Measurements from ENCODE around the gene ANAPC2. TPM values are rescaled to one million over a fixed set of nuclear protein-coding genes. Genes with fewer than 3 reads are reported as not detected.

ANAPC2 gene
- polyA plus RNA-seq, 2 of the 4 experiments (the other 2 are of a cell fraction), result 17.5 to 40.7 TPM

DNA sequence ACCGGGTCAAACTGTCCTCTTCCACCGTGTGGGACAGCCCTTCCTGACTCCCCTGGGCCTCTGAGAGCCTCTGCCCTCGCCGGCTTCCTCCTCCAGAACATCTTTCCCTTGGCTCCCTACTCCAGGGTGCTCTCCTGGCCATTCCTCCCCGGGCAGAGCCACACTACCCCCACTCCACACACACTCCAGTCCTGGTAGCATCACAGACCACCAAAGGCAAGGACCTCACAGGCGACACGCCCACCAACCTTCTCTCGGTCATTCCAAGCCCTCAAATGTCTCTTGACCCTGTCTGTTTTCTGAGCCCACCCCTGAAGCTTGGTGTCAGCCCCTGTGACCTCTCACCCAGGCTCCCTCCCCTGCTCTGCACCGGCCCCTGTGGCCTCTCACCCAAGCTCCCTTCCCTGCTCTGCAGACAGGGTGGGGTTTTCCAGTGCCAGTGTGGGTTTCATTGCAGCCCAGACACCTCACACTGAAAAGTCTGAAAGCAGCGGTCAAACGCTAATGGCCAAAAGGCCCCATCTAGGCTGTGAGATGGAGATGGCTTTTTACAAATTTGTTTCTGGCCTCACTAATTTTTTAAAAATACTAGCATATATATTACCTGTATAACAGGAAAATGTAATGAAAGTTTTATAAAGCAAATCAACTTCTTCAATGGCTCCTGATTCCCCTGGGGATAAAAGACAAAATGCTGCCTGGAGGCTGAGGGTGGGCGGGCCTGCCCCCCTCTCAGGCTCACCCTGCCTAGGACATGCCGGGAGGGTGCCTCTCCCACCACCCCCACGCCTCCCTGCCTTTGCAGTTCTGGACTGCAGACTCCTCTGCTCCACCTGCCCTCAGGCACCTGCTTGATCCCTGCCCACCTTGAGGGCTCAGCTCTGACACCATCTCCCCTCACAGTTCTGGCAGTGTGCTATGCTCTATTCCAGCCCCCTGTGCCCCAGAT is 29.0 kb downstream of the ANAPC2 start:
- TF ChIP-seq HOXA7 (CRISPR knock-in tag; IDR thresholded peaks at IDR 0.05) (no peak), POLR2A (IDR thresholded peaks at IDR 0.05; ENCODE audit: low read length) (no peak), ESRRA (IDR thresholded peaks at IDR 0.05; ENCODE audit: borderline replicate concordance, low read length) (no peak), TFCP2L1 (CRISPR knock-in tag; IDR thresholded peaks at IDR 0.05) (no peak), CEBPB (IDR thresholded peaks at IDR 0.05) (no peak), RCOR1 (IDR thresholded peaks at IDR 0.05; ENCODE audit: low read depth, low read length) (no peak), ZC3H11A (IDR thresholded peaks at IDR 0.05) (no peak), RNF2 (IDR thresholded peaks at IDR 0.05; ENCODE audit: borderline replicate concordance, low read depth) (no peak)
- TF ChIP-seq, protein P1, sequence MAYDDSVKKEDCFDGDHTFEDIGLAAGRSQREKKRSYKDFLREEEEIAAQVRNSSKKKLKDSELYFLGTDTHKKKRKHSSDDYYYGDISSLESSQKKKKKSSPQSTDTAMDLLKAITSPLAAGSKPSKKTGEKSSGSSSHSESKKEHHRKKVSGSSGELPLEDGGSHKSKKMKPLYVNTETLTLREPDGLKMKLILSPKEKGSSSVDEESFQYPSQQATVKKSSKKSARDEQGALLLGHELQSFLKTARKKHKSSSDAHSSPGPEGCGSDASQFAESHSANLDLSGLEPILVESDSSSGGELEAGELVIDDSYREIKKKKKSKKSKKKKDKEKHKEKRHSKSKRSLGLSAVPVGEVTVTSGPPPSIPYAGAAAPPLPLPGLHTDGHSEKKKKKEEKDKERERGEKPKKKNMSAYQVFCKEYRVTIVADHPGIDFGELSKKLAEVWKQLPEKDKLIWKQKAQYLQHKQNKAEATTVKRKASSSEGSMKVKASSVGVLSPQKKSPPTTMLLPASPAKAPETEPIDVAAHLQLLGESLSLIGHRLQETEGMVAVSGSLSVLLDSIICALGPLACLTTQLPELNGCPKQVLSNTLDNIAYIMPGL (CRISPR knock-in tag; IDR thresholded peaks at IDR 0.05; ENCODE audit: borderline replicate concordance), result no peak
- TF ChIP-seq, protein P2, sequence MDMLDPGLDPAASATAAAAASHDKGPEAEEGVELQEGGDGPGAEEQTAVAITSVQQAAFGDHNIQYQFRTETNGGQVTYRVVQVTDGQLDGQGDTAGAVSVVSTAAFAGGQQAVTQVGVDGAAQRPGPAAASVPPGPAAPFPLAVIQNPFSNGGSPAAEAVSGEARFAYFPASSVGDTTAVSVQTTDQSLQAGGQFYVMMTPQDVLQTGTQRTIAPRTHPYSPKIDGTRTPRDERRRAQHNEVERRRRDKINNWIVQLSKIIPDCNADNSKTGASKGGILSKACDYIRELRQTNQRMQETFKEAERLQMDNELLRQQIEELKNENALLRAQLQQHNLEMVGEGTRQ (IDR thresholded peaks at IDR 0.05), result no peak
- TF ChIP-seq, protein P3, sequence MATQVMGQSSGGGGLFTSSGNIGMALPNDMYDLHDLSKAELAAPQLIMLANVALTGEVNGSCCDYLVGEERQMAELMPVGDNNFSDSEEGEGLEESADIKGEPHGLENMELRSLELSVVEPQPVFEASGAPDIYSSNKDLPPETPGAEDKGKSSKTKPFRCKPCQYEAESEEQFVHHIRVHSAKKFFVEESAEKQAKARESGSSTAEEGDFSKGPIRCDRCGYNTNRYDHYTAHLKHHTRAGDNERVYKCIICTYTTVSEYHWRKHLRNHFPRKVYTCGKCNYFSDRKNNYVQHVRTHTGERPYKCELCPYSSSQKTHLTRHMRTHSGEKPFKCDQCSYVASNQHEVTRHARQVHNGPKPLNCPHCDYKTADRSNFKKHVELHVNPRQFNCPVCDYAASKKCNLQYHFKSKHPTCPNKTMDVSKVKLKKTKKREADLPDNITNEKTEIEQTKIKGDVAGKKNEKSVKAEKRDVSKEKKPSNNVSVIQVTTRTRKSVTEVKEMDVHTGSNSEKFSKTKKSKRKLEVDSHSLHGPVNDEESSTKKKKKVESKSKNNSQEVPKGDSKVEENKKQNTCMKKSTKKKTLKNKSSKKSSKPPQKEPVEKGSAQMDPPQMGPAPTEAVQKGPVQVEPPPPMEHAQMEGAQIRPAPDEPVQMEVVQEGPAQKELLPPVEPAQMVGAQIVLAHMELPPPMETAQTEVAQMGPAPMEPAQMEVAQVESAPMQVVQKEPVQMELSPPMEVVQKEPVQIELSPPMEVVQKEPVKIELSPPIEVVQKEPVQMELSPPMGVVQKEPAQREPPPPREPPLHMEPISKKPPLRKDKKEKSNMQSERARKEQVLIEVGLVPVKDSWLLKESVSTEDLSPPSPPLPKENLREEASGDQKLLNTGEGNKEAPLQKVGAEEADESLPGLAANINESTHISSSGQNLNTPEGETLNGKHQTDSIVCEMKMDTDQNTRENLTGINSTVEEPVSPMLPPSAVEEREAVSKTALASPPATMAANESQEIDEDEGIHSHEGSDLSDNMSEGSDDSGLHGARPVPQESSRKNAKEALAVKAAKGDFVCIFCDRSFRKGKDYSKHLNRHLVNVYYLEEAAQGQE (IDR thresholded peaks at IDR 0.05), result no peak
- TF ChIP-seq, protein P4, sequence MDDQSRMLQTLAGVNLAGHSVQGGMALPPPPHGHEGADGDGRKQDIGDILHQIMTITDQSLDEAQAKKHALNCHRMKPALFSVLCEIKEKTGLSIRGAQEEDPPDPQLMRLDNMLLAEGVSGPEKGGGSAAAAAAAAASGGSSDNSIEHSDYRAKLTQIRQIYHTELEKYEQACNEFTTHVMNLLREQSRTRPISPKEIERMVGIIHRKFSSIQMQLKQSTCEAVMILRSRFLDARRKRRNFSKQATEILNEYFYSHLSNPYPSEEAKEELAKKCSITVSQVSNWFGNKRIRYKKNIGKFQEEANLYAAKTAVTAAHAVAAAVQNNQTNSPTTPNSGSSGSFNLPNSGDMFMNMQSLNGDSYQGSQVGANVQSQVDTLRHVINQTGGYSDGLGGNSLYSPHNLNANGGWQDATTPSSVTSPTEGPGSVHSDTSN (IDR thresholded peaks at IDR 0.05), result no peak
- Histone ChIP-seq H3K27ac (no peak overlapping the region), H3K4me2 (no peak overlapping the region), H3K9me3 (no peaks in the 10 kb centered on the region), H3K4me1 (peaks cover 25% of the 10 kb centered on the region), H3K4me3 (no peak overlapping the region)
- no peak; a peak in 1 of 6 replicates for ATAC-seq
- DNase-seq (ENCODE audit: low read depth in 1 of 2, low spot score in 1 of 2), result no peak
- ChIA-PET POLR2A (no interaction called here), CTCF (interaction anchor here (0.6 to 1.2 kb wide), 3 partner anchors 15 to 211 kb away, joined by 3 read pairs; no protein-coding TSS in a partner anchor)
- no peak for FAIRE-seq
- WGBS (ENCODE audit: missing lambda C conversion rate), result 34% methylated on average over 14 of the region's 14 CpGs

DNA sequence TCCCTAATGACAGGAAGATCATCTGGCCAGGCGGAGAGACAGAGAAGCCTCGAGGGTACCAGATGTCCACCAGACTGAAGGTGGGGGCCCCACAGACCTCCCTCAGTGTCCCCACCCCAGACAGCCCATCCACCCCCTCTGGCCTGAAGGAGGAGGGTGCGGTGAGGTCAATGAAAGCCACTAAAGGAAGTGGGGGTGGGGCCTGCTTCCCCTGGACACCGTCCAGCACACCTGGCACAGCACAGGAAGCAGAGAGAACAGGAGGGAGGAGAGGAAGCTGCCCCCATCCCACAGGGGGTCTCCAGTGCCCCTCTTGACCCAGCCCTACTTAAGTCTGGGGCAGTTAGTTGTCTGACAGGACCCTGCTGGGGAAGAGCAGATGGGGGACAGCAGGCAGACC is 29.7 kb downstream of the ANAPC2 start:
- no peak overlapping the region for H3K4me3 ChIP-seq
- ChIA-PET CTCF (interaction anchor here (0.6 to 3.1 kb wide), 6 partner anchors 12 to 211 kb away, joined by 3 to 11 read pairs (median 3); partner anchors contain the start of gene LRRC26), POLR2A (no interaction called here)
- ATAC-seq (no peak), DNase-seq (ENCODE audit: low read depth in 1 of 2, low spot score in 1 of 2) (no peak), FAIRE-seq (no peak)
- peaks cover 25% of the 10 kb centered on the region for H3K4me1 ChIP-seq
- H3K9me3 ChIP-seq, result no peaks in the 10 kb centered on the region
- no peak overlapping the region for H3K27ac ChIP-seq
- H3K4me2 ChIP-seq, result no peak overlapping the region
- WGBS (ENCODE audit: missing lambda C conversion rate), result 46% methylated on average over 4 of the region's 4 CpGs
- TF ChIP-seq NR3C1 (IDR thresholded peaks at IDR 0.05) (no peak), RAD21 (conservative IDR thresholded peaks at IDR 0.05 in 1 of 2, IDR thresholded peaks at IDR 0.05 in 1 of 2) (no peak), NFE2L2 (conservative IDR thresholded peaks at IDR 0.05; ENCODE audit: low read length) (no peak), JUNB (IDR thresholded peaks at IDR 0.05) (no peak), HDAC2 (IDR thresholded peaks at IDR 0.05) (no peak), NPAS2 (CRISPR knock-in tag; IDR thresholded peaks at IDR 0.05; ENCODE audit: borderline replicate concordance) (no peak), KDM5A (IDR thresholded peaks at IDR 0.05) (no peak), HOXB13 (CRISPR knock-in tag; IDR thresholded peaks at IDR 0.05; ENCODE audit: low read depth) (no peak), EP300 (IDR thresholded peaks at IDR 0.05) (no peak), TP53 (CRISPR knock-in tag; IDR thresholded peaks at IDR 0.05) (no peak), ZFP36 (IDR thresholded peaks at IDR 0.05; ENCODE audit: borderline replicate concordance, partially characterized antibody) (no peak), CBX2 (IDR thresholded peaks at IDR 0.05; ENCODE audit: borderline replicate concordance, low read depth) (no peak), POLR2AphosphoS2 (conservative IDR thresholded peaks at IDR 0.05; ENCODE audit: low read length) (no peak), CBX8 (IDR thresholded peaks at IDR 0.05) (no peak), SREBF2 (IDR thresholded peaks at IDR 0.05) (no peak), ESRRA (IDR thresholded peaks at IDR 0.05; ENCODE audit: borderline replicate concordance, low read length) (no peak), RNF2 (IDR thresholded peaks at IDR 0.05; ENCODE audit: borderline replicate concordance, low read depth) (no peak)
- TF ChIP-seq, protein P1 (CRISPR knock-in tag; IDR thresholded peaks at IDR 0.05; ENCODE audit: borderline replicate concordance), result no peak
